ENCODE results near the gene CAB39L. TPM values are rescaled to one million over a fixed set of nuclear protein-coding genes. Genes with fewer than 3 reads are reported as not detected.

Gene CAB39L
- total and polyA plus RNA-seq, 9 of the 15 experiments (the other 6 are each of a cell fraction or from before 2014, with no cell fraction given), result 1.1 to 4.2 (median 2.6) TPM

DNA sequence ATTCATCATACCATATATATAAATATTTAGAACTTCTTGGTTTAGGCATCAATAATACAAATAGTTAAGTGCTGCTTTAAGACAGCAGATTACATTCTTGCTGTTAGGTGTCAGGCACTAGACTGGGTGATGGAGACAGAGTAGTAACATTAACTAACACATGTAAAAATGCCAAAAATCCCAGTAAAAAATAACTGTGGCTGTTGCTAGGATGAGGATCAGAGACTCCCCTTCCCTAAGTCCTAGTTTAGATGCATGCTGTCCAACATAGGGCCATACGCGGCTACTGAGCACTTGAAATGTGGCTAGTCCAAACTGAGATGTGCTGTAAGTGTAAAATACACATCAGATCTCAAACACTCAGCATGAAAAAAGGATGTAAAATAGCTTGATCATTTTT is 101.4 kb downstream of the CAB39L start:
- no peak overlapping the region for H3K27ac ChIP-seq (ENCODE audit: extremely low read depth, low read depth, low read length)
- no peak overlapping the region for H3K9ac ChIP-seq (ENCODE audit: insufficient read depth in 1 of 2, low read depth in 2 of 2, low read length in 2 of 2)
- H3K36me3 ChIP-seq (ENCODE audit: control insufficient read depth, insufficient read depth, low read length), result no peaks in the 10 kb centered on the region
- intact Hi-C loops (cut with micrococcal nuclease), result loop anchor here (10.0 kb wide), 1 partner anchor 72 kb away; no protein-coding TSS in a partner anchor
- H3K4me1 ChIP-seq (replicated peaks in 1 of 2; ENCODE audit: control insufficient read depth in 2 of 2, insufficient read depth in 2 of 2, low read length in 2 of 2), result no peaks in the 10 kb centered on the region; a peak in 1 of 5 replicates
- no peak overlapping the region for H2AFZ ChIP-seq (ENCODE audit: low read depth, low read length)
- H4K20me1 ChIP-seq (replicated peaks; ENCODE audit: control insufficient read depth, insufficient read depth, low read length), result no peaks in the 10 kb centered on the region
- H3K9me1 ChIP-seq (ENCODE audit: control insufficient read depth, insufficient read depth, low read length), result no peaks in the 10 kb centered on the region
- no TSS peak for BruUV-seq (replicated peaks)
- H3K4me3 ChIP-seq, result no peak overlapping the region
- no peaks in the 10 kb centered on the region for H3K27me3 ChIP-seq (ENCODE audit: control insufficient read depth in 2 of 2, insufficient read depth in 2 of 2, low read length in 2 of 2)
- 73% methylated on average over 2 of the region's 2 CpGs for WGBS (ENCODE audit: insufficient coverage, low coverage, missing lambda C conversion rate)
- no peaks in the 10 kb centered on the region for H3K79me2 ChIP-seq (ENCODE audit: control insufficient read depth, insufficient read depth, low read length)
- ChIA-PET CTCF (ENCODE audit: low intra/inter-chr PET ratio) (no interaction called here), POLR2A (interaction anchor here (1.0 kb wide), 1 partner anchor 8 kb away, joined by 3 read pairs; no protein-coding TSS in a partner anchor)
- in situ Hi-C loops (cut with MboI), result no loop called here
- ATAC-seq (no peak), DNase-seq (ENCODE audit: extremely low read depth in 1 of 4, low spot score in 3 of 4) (no peak), FAIRE-seq (no peak)
- H3K4me2 ChIP-seq (ENCODE audit: insufficient read depth, low read length), result no peak overlapping the region
- H3K9me3 ChIP-seq (replicated peaks; ENCODE audit: control insufficient read depth, insufficient read depth, low read depth, low read length), result no peaks in the 10 kb centered on the region
- TF ChIP-seq THRAP3 (IDR thresholded peaks at IDR 0.05; ENCODE audit: borderline replicate concordance) (no peak), KDM5B (IDR thresholded peaks at IDR 0.05; ENCODE audit: insufficient replicate concordance, low read depth, low read length) (no peak), TAF15 (IDR thresholded peaks at IDR 0.05; ENCODE audit: low read depth, low read length) (no peak), TCFL5 (CRISPR knock-in tag; conservative IDR thresholded peaks at IDR 0.05) (no peak), ZNF324 (CRISPR knock-in tag; IDR thresholded peaks at IDR 0.05) (no peak), TCF7 (IDR thresholded peaks at IDR 0.05; ENCODE audit: borderline replicate concordance) (no peak), ZNF384 (IDR thresholded peaks at IDR 0.05; ENCODE audit: low read depth, low read length) (no peak), TAF1 (IDR thresholded peaks at IDR 0.05; ENCODE audit: control insufficient read depth, extremely low read depth, insufficient read depth, low read length, severe bottlenecking) (no peak), RB1 (IDR thresholded peaks at IDR 0.05; ENCODE audit: low read depth) (no peak), FOXP1 (CRISPR knock-in tag; IDR thresholded peaks at IDR 0.05) (no peak), TBL1XR1 (IDR thresholded peaks at IDR 0.05; ENCODE audit: low read length in 2 of 2) (no peak), POLR2B (IDR thresholded peaks at IDR 0.05; ENCODE audit: low read depth, partially characterized antibody) (no peak), ZNF668 (CRISPR knock-in tag; IDR thresholded peaks at IDR 0.05) (no peak)
- TF ChIP-seq, protein P1, sequence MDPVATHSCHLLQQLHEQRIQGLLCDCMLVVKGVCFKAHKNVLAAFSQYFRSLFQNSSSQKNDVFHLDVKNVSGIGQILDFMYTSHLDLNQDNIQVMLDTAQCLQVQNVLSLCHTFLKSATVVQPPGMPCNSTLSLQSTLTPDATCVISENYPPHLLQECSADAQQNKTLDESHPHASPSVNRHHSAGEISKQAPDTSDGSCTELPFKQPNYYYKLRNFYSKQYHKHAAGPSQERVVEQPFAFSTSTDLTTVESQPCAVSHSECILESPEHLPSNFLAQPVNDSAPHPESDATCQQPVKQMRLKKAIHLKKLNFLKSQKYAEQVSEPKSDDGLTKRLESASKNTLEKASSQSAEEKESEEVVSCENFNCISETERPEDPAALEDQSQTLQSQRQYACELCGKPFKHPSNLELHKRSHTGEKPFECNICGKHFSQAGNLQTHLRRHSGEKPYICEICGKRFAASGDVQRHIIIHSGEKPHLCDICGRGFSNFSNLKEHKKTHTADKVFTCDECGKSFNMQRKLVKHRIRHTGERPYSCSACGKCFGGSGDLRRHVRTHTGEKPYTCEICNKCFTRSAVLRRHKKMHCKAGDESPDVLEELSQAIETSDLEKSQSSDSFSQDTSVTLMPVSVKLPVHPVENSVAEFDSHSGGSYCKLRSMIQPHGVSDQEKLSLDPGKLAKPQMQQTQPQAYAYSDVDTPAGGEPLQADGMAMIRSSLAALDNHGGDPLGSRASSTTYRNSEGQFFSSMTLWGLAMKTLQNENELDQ (CRISPR knock-in tag; IDR thresholded peaks at IDR 0.05; ENCODE audit: borderline replicate concordance), result no peak
- TF ChIP-seq, protein P2, sequence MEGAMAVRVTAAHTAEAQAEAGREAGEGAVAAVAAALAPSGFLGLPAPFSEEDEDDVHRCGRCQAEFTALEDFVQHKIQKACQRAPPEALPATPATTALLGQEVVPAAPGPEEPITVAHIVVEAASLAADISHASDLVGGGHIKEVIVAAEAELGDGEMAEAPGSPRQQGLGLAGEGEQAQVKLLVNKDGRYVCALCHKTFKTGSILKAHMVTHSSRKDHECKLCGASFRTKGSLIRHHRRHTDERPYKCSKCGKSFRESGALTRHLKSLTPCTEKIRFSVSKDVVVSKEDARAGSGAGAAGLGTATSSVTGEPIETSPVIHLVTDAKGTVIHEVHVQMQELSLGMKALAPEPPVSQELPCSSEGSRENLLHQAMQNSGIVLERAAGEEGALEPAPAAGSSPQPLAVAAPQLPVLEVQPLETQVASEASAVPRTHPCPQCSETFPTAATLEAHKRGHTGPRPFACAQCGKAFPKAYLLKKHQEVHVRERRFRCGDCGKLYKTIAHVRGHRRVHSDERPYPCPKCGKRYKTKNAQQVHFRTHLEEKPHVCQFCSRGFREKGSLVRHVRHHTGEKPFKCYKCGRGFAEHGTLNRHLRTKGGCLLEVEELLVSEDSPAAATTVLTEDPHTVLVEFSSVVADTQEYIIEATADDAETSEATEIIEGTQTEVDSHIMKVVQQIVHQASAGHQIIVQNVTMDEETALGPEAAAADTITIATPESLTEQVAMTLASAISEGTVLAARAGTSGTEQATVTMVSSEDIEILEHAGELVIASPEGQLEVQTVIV (CRISPR knock-in tag; IDR thresholded peaks at IDR 0.05; ENCODE audit: borderline replicate concordance), result no peak
- TF ChIP-seq, protein P3, sequence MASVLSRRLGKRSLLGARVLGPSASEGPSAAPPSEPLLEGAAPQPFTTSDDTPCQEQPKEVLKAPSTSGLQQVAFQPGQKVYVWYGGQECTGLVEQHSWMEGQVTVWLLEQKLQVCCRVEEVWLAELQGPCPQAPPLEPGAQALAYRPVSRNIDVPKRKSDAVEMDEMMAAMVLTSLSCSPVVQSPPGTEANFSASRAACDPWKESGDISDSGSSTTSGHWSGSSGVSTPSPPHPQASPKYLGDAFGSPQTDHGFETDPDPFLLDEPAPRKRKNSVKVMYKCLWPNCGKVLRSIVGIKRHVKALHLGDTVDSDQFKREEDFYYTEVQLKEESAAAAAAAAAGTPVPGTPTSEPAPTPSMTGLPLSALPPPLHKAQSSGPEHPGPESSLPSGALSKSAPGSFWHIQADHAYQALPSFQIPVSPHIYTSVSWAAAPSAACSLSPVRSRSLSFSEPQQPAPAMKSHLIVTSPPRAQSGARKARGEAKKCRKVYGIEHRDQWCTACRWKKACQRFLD (CRISPR knock-in tag; IDR thresholded peaks at IDR 0.05), result no peak

Data from K562 (cell line).